Kidney capillary endothelial cell (primary cell): Measurements from ENCODE around the gene SLC66A3.
"Not testable (repeated sequence)": the region's sequence is repeated elsewhere in the genome, so short reads cannot be mapped to it uniquely, and the experiment has no call there.

Source experiments
- DNase-seq: peaks from one replicate; pipeline ENCODE4 v3.0.0-alpha.2; 2018; ENCODE audit warnings: low spot score

Gene SLC66A3

GRCh38 chr2:11163439-11164317 lies 8.4 kb downstream of the SLC66A3 start:
- no peak for DNase-seq

GRCh38 chr2:11165046-11165445 lies 9.8 kb downstream of the SLC66A3 start:
- not testable (repeated sequence) for DNase-seq

GRCh38 chr2:11166476-11166875 lies 11.2 kb downstream of the SLC66A3 start:
- no peak for DNase-seq

- no peak for DNase-seq
Observed at GRCh38 chr2:11168488-11168887, 13.2 kb downstream of the SLC66A3 start.

GRCh38 chr2:11169333-11169732 lies 14.1 kb downstream of the SLC66A3 start:
- DNase-seq, result no peak

GRCh38 chr2:11174222-11174621 lies 19.0 kb downstream of the SLC66A3 start:
- no peak for DNase-seq

- DNase-seq, result peak; percentile 52
Observed at GRCh38 chr2:11175293-11175795, 20.1 kb downstream of the SLC66A3 start.

- no peak for DNase-seq
Observed at GRCh38 chr2:11177871-11178690, 22.8 kb downstream of the SLC66A3 start.

- DNase-seq, result no peak
Observed at GRCh38 chr2:11179196-11179595, 23.9 kb downstream of the SLC66A3 start.

GRCh38 chr2:11179899-11180298 lies 24.6 kb downstream of the SLC66A3 start:
- DNase-seq, result no peak

GRCh38 chr2:11180653-11181052 lies 25.4 kb downstream of the SLC66A3 start:
- DNase-seq, result no peak

- DNase-seq, result no peak
Observed at GRCh38 chr2:11182951-11183350, 27.7 kb downstream of the SLC66A3 start.

- no peak for DNase-seq
Observed at GRCh38 chr2:11186145-11186544, 30.9 kb downstream of the SLC66A3 start.

GRCh38 chr2:11187083-11187619 lies 31.9 kb downstream of the SLC66A3 start:
- DNase-seq, result peak; percentile 60

- no peak for DNase-seq
Observed at GRCh38 chr2:11187731-11188130, 32.5 kb downstream of the SLC66A3 start.

GRCh38 chr2:11196246-11196645 lies 41.0 kb downstream of the SLC66A3 start:
- no peak for DNase-seq

GRCh38 chr2:11200651-11201050 lies 45.4 kb downstream of the SLC66A3 start:
- no peak for DNase-seq

GRCh38 chr2:11201969-11202368 lies 46.7 kb downstream of the SLC66A3 start:
- no peak for DNase-seq

GRCh38 chr2:11203480-11203879 lies 48.2 kb downstream of the SLC66A3 start:
- peak; percentile 91 for DNase-seq

- DNase-seq, result no peak
Observed at GRCh38 chr2:11208083-11208482, 52.8 kb downstream of the SLC66A3 start.

- DNase-seq, result no peak
Observed at GRCh38 chr2:11212645-11213044, 57.4 kb downstream of the SLC66A3 start.

- no peak for DNase-seq
Observed at GRCh38 chr2:11213090-11213638, 57.9 kb downstream of the SLC66A3 start.
